Measurements from ENCODE around the gene C5.
"Not testable (repeated sequence)": the region's sequence is repeated elsewhere in the genome, so short reads cannot be mapped to it uniquely, and the experiment has no call there.

The C5 gene

DNA sequence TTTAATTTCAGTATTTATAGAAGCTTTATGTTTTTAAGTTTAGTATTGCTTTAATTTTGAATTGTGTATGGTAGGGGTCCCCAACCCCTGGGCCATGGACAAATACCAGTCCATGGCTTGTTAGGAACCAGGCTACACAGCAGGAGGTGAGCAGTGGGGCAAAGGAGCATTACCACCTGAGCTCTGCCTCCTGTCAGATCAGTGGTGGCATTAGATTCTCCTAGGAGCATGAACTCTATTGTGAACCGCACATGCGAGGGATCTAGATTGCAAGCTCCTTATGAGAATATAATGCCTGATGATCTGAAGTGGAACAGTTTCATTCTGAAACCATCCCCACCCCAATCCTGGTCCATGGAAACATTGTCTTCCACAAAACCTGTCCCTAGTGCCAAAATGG, 1.9 kb downstream of the C5 start:
- no peak for DNase-seq

DNA sequence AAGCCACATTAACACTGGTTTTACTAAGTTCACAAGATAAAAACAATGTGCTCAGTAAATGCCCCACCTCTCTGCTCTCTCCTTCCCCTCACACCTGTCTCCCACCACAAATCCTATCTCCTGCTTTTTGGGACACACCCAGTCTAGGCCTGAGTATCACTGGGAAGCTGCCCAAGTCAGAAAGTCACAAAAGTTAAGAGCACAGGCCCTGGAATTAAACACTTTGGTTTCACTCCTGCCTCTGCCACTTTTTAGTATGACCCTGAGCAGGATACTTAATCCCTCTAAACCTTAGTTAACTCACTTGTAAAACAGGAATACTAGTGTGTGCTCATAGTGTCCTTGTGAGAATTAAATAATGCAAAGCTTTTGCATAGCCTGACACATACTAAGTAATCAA, 11.3 kb downstream of the C5 start:
- DNase-seq: no peak

DNA sequence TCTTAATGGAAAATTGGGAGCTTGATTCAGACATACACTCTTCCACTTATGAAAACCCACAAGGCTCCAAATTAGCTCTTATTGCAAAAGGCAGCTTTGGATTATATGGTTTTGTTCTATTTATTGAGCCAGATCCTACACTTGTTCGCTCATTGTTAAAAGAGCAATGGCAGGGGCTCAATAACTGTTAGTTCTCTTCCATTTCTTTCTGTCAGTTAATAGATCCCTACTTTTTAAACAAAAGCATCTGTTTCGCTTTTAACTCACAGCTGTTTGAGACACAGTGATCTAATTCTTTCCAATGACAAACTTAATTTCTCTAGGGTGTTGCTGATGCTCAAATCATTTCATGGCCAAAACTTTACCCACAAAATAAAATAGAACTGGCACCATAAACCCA, 11.7 kb downstream of the C5 start:
- no peak for DNase-seq

DNA sequence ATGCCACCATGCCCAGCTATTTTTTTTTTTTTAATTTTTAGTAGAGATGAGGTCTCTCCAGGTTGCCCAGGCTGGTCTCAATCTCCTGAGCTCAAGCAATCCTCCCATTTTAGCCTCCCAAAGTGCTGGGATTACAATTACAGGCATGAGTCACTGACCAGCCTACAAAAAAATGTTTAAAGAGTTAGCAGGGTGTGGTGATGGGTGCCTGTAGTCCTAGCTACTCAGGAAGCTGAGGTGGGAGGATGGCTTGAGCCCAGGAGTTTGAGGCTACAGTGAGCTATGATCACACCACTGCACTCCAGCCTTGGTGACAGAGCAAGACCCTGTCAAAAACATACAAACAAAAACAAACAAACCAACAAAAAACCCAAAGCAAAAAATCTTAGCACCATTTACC, 14.4 kb downstream of the C5 start:
- not testable (repeated sequence) for DNase-seq

DNA sequence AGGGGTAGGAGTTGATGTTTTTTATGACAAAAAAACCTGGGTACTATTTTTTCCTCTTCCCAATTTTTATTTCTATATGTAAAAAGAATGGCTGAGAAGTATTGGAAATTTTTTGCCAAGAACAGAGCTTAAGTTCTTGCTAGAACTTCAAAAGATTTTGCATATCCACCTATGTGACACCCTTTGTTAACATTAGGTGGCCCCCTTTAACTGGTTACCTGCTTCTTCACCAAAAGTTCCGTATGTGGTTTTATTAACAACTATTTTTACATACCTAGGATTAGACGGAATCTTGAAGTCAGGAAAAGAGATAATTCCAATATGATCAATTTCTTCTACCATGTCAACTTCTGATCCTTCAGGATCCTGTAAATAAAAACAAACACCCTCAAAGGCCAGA, 15.5 kb downstream of the C5 start:
- no peak for DNase-seq

DNA sequence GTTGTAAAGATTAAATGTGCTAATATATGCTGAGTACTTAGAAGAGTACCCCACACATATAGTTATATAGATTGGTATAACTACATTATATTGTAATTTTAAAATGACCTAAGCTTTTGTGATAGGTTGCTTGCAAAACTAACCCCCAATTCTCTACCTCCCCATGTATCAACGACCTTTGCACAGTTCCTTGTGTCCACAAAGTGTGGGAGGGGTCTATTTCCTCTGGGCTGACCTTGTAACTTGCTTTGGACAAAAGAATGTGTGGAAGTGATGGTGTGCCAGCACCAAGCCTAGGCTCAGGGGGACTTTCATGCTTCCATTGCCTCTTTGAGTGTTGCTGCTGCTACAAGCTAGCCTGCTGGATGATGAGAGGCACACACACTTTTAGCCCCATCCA, 20.6 kb downstream of the C5 start:
- no peak for DNase-seq

DNA sequence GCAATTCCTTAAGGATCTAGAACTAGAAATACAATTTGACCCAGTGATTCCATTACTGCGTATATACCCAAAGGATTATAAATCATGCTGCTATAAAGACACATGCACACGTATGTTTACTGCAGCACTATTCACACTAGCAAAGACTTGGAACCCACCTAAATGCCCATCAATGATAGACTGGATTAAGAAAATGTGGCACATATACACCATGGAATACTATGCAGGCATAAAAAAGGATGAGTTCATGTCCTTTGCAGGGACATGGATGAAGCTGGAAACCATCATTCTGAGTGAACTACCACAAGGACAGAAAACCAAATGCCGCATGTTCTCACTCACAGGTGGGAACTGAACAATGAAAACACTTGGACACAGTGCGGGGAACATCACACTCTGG, 21.8 kb downstream of the C5 start:
- not testable (repeated sequence) for DNase-seq

DNA sequence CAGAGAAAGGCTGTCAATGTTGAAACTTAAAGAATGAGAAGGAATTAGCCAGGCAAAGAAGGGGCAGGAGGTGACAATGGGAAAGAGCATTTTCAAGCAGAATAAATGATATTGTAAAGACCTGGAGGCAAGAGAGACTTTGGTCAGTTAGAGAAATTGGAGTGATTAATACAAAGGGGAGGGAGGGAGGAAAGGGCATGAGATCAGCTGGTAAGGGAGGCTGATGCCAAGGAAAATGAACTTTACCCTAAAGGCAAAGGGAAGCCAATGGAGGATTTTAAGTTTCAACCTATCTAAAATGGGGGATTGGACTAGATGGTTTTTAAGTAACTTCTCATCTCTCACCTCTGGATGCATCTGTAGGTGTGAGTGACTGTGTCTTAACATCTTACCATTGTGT, 23.3 kb downstream of the C5 start:
- DNase-seq: no peak

DNA sequence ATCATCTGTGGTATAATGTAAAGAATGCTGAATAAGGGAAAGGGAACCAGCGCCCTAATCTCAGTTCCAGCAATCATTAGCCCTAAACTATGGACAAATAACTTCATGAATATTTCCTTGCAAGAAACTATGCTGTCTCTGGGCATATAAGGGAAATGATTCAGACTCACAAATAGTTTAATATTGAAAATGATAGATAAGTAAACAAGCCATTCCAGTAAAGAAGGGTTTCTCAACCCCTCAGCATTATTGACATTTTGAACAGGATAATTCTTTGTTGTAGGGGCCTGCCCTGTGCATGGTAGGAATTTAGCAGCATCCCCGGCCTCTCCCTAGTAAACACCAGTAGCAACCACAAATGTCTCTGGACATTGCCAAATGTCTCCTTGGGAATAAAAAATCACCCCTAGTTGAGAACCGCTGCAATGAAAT, 23.8 kb downstream of the C5 start:
- no peak for DNase-seq

DNA sequence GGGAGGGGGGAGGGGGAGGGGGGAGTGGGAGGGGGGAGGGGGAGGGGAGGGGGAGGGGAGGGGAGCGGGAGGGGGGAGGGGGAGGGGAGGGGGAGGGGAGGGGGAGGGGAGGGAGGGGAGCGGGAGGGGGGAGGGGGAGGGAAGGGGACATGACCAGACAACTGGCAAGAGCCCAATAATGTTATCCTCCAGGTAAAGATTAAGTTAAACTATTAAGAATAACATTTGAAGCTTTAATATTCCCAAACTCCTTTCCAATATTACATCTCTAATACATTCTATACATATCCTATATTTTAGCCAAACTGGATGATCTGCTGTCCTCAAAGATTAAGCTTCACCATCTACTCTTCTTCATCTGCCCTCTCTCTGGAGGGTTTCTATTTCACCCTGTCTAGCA, 25.8 kb downstream of the C5 start:
- no peak for DNase-seq

DNA sequence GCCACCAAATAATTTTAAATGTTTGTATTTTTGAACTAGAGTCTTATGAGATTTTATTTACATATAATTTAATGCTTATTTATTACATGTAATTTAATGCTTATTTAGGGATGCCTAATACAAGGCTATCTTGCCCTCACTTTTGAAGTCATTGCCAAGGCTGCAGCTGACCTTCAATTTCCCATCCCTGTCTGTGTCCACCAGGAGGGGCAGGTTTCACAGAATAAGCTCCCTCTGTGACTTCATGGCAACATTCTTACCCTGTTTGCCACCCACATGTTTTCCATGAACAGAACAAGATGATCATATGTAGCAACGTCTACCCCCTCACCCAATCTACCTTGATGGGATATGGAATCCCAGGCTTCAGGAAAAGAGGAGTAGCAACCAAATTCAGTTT, 27.0 kb downstream of the C5 start:
- no peak for DNase-seq

DNA sequence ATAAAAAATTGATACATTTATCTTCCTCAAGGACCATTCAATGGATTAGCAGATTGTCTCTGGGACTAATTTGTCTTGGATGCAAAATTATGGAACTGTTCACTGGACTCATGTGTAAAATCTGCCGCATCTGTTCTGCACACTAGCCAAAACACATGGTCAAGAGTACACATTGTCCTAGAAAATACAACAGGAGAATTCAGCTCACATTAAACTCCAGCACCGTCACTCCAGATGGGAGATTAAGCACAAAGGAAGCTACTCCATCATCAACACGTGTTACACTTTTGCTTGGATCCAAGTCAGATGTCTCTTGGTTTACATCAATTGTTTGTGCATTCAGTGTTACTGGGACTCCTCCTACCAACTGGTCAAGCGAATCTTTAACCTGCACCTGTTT, 28.8 kb downstream of the C5 start:
- no peak for DNase-seq

DNA sequence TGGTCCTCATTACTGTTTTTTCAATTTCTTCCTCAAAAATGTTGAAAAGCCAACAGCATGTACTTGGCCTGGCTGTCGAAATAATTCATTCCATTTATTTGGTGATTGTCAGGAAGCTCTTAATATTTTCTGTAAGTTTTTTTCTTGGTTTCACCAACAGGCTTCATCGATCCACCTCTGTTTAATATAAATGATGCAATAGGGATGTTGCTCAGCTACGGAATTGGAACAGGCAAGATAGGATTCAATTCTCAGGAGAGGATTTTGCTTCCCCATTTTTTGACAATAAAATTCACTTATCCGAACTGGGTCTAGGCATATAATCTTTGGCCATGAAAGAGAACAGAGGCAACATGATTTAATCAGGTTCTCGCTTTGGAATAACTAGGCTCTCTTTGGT, 30.8 kb downstream of the C5 start:
- no peak for DNase-seq

DNA sequence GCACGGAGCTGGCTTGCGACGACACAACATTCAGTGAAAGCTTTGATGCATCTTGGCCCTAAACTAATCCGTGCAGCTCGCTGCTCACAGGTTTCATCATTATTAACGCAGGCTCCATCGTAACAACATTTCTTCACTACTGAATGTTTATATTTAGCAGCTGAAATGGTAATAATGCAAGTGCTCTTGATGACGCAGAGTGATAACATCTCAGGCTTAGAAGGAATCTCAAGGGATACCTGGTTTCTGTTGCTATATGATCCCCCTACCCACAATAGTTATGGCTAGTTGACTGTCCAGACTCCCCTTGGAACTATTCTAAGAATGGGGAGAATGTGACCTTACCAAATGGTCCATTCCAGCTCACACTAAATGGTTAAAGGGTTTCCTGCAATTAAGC, 36.2 kb downstream of the C5 start:
- no peak for DNase-seq

DNA sequence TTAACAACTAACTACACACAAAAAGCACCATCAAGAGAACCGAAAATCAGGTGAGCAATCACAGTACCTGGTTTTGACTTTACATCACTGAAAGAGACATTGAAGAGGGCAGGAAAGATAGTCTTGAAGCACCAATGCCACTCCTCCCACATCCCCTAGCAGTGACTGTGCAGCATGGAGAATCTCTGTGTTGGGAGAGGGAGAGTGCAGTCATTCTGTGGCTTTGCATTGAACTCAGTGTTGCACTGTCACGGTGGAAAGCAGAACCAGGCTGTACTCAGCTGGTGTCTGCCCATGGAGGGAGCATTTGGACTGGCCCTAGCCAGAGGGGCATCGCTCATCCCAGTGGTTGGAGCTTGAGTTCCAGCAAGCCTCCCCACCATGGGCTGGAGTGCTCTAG, 40.4 kb downstream of the C5 start:
- no peak for DNase-seq

DNA sequence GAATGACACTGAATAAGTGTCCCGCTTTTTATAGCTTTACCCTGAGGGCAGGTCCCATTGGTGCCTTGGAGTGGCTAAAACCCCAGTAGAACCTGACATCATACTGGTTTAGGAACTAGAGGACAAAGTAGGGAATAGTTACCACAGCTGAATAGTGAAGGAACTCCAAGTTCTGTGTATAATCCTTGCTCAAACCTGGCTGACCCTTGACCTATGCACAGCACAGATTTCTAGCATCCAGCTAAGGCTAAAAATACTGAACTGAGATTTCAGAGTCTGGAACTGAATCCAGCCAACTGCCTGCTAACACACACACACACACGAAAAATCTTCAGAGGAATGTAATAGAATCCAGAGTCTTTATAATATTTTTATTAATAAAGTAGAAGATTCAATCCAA, 50.8 kb downstream of the C5 start:
- DNase-seq: no peak

DNA sequence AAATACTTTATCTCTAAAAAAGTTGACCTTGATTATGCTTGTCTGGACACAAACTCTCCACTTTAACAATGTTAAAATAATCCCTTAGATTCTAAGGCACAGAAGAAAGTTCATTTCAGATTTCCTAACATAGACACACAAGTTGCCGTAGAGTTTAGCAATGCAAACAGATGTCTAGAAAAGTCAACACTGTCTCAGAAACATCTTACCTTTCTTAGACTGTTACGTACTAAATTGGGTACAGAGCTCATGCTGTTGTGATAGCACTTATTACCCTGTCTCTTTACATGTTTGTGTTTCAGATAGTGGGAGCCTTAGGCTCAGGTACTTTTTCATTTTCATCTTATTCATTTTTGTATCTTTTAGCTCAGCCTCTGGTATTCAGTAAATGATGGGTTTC, 52.0 kb downstream of the C5 start:
- no peak for DNase-seq

DNA sequence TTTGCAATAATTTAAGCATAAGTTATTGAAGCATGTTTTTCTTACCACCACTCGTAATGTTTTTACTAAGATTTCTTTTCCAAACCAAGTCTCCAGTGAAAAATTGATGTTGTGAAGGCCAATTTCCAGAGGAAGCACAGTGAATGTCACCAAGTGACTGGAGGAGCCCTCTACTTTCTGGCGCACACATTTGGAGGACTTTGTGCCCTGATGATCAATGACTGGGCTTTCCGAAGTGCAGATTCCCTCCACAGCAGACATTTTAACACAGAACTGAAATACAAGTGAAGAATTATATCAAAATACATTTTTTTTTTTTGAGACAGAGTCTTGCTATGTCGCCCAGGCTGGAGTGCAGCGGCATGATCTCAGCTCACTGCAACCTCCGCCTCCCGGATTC, 52.6 kb downstream of the C5 start:
- no peak for DNase-seq

DNA sequence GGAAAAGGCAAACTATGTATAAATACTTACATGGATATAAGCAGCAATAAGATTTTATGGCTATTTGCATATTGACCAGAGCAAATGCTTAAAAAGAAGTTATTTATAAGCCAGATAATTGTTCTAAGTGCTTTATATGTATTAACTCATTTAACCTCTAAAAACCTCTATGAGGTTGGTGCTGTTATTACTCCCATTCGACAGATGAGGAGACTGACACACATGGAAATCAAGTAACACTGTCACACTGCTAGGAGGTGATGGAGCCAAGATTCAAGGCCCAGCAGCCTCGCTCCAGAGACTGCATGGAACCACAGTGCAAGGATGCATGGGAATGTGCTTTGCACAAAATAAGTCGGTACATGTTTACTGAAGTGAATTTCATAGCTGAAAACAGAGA, 53.7 kb downstream of the C5 start:
- DNase-seq: no peak

DNA sequence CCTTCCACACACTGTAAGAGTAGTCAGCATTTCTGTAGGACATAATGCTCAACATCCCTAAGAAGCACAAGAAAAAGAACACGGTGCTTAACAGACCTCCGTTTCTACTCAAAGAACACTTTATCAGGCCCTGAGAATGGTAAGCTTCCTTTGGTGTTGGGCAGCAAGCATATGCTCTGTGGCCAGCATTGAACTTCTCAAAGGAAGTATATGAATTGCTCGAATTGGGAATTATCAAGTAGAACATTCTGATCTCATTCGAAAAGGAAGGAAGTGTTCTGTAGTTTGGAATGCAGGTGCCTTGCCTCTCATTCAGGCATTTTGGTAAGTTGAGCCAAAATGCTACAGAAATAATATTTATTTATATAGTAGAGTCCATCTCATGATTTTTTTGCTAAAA, 61.0 kb downstream of the C5 start:
- DNase-seq: no peak

DNA sequence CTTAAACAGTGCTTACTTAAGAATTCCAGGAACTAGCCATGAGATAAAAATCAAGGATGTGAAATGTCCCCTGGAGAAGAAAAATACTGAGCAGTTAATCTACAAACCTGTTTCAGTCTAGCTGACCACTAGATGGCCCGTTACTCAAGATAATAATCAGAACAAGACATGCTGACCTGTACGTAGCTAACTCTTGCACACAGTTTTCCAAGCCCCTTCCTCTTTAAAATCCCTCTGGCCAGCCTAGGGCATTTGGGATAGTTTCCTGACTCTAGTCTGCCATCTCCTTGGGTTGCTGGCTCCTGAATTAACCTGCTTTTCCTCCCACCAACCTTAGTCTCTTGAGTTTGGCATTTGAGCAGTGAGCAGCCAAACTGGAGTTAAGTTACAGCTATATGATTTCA, 64.3 kb downstream of the C5 start:
- DNase-seq: no peak

DNA sequence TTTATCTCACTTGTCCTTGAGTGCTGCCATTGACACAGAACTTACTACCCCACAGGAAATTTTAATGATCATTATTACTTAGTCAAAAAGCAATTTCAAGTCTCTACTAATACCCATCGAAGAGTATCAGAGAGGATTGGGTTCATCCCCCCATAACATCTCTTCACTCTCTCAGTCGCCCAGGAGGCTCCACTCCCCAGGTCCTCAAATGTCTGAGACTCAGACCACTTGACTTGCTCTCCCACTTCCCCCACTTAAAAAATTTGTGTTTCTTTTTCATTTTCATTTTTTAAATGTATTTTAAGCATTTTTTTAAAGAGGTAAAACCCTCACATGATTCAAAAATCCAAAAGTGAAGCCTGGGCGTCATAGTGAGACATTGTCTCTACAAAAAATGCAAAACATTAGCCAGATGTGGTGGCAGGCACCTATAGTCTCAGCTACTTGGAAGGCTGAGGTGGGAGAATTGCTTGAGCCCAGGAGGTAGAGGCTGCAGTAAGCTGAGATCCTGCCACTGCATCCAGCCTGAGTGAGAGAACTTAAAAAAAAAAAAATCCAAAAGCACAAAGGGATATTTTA, 66.7 kb downstream of the C5 start:
- DNase-seq: no peak

DNA sequence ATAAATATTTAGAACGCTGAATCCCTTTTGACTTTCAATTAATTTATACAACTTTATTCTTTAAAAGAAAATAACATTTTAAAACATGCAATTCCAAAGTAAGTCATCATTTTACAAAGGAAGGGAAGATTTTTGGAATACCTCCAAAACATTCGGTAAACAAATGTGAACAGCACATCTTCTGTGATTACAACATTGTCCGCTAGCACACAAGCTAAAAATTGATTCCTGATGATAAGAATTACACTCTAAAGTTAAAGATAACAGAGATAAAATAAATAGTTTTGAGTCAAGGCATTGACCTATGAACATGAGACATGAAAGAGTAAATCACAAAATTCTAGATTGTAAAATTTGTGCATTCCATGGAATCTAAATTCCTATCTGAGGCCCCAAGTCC, 67.2 kb downstream of the C5 start:
- DNase-seq: no peak

DNA sequence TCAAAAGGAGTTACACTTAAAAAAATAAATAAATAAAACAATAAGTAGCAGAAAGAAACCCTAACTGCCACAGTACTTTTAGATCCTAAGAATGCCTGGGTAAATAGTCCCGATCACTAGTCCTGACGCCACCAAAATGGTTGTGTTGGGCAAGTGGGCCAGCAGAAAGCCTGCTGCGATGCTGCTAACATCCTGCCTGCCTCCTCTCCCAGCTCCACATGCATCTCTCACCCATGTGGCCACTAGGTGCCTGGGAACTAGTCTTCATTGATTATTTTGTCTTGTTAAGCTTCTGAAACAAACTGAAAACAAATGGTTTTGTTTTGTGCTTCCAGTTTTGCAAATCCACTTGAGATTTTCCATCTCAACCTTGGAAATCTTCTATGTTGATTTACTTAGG, 69.1 kb downstream of the C5 start:
- DNase-seq: no peak

DNA sequence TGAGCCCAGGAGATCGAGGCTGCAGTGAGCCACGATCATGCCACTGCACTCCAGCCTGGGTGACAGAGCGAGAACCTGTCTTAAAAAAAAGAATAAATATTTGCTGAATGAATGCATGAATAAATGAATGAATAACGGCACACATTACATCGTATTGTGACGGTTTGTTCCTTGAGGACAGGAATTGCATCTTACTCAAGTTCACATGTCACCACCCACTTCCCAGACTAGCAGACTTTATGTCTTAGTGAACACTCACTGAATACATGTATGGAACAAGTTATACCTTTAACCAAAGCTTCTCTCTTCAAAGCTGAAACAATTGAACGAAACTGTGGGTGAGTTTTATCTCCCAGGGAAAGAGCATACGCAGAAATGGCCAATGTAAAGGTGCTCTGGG, 70.3 kb downstream of the C5 start:
- no peak for DNase-seq

DNA sequence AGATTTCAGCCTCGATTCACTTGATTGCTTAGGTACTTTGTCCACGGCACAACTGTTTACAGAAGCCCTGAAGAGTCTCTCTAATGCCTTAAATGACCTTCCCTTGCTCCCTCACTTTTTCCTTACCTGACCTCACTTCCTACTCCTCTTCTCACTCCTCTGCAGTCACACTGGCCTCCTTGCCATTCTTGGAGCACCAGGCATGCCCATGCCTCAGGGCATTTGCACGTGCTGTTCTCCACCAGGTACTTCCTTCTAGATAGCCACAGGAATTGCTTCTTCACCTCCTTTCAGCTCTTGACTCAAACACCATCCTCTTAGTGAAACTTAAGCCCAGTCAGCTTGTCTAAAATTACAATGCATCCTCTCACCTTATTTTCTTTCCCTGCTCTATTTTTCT, 71.1 kb downstream of the C5 start:
- DNase-seq: no peak

Measured in CD4-positive, alpha-beta T cell treated with Interleukin-21 for 1 hour (primary cell).